Measurements from ENCODE around the gene SLC6A4. TPM values are rescaled to one million over a fixed set of nuclear protein-coding genes. Genes with fewer than 3 reads are reported as not detected.

Gene SLC6A4
- total RNA-seq, 4 donors from 2014 or later: 1.3 TPM; not detected in 2

GRCh38 chr17:30248786-30249185, 13.3 kb upstream of the SLC6A4 start:
- no peak for TF ChIP-seq CTCF (IDR thresholded peaks at IDR 0.05; ENCODE audit: low read depth)

- no peak for TF ChIP-seq CTCF (IDR thresholded peaks at IDR 0.05; ENCODE audit: low read depth)
Measured at GRCh38 chr17:30246460-30246859, 11.0 kb upstream of the SLC6A4 start.

GRCh38 chr17:30244853-30245385, 9.4 kb upstream of the SLC6A4 start:
- no peak for TF ChIP-seq CTCF (IDR thresholded peaks at IDR 0.05; ENCODE audit: low read depth)

- no peak for TF ChIP-seq CTCF (IDR thresholded peaks at IDR 0.05; ENCODE audit: low read depth)
Measured at GRCh38 chr17:30243568-30243967, 8.1 kb upstream of the SLC6A4 start.

- no peak for TF ChIP-seq CTCF (IDR thresholded peaks at IDR 0.05; ENCODE audit: low read depth)
Measured at GRCh38 chr17:30243002-30243401, 7.5 kb upstream of the SLC6A4 start.

GRCh38 chr17:30241051-30241450, 5.6 kb upstream of the SLC6A4 start:
- TF ChIP-seq CTCF (IDR thresholded peaks at IDR 0.05; ENCODE audit: low read depth): no peak

GRCh38 chr17:30240177-30240576, 4.7 kb upstream of the SLC6A4 start:
- no peak for TF ChIP-seq CTCF (IDR thresholded peaks at IDR 0.05; ENCODE audit: low read depth)

All from subcutaneous adipose tissue (tissue), 4 donors.